ENCODE results near the gene PCMT1.

Gene PCMT1

DNA sequence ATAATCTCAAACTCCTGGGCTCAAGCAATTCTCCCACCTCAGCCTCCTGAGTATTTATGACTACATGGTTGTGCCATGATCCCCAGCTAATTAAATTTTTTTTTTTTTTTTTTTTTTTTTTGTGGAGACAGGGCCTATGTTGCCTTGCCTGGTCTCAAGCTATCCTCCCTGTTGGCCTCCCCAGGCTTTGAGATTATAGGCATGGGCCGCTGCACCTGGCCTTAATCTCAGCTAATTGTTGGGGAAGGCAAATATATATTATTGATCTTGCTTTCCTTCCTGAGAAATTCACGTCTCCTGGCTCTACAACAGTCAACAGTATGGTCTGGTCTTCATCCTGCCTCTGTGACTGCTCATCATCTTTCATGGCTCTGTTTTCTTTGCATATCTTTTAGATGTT is 20.1 kb downstream of the PCMT1 start:
- no peak for DNase-seq
- TF ChIP-seq, protein P1, sequence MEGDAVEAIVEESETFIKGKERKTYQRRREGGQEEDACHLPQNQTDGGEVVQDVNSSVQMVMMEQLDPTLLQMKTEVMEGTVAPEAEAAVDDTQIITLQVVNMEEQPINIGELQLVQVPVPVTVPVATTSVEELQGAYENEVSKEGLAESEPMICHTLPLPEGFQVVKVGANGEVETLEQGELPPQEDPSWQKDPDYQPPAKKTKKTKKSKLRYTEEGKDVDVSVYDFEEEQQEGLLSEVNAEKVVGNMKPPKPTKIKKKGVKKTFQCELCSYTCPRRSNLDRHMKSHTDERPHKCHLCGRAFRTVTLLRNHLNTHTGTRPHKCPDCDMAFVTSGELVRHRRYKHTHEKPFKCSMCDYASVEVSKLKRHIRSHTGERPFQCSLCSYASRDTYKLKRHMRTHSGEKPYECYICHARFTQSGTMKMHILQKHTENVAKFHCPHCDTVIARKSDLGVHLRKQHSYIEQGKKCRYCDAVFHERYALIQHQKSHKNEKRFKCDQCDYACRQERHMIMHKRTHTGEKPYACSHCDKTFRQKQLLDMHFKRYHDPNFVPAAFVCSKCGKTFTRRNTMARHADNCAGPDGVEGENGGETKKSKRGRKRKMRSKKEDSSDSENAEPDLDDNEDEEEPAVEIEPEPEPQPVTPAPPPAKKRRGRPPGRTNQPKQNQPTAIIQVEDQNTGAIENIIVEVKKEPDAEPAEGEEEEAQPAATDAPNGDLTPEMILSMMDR (IDR thresholded peaks at IDR 0.05; ENCODE audit: low read depth, low read length) = no peak
- Histone ChIP-seq H3K4me3 (ENCODE audit: low read depth, low read length) (no peak overlapping the region), H3K27me3 (no peaks in the 10 kb centered on the region), H3K4me1 (no peaks in the 10 kb centered on the region), H3K9me3 (no peaks in the 10 kb centered on the region), H3K36me3 (peaks cover 43% of the 10 kb centered on the region)

DNA sequence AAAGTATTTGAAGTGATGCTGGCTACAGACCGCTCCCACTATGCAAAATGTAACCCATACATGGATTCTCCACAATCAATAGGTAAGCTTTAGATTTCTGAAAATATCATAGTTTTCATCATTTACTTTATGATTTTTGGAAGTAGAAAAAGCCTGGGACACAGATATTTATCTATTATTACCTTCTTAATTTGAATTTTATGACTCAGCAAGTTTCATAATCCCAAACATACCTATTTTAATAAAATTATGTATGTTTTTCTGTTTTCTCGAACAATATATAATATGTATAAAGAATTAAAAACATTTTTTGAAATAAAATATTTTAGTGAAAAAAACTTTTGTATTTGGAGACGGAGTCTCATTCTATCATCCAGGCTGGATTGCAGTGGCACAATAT is 21.6 kb downstream of the PCMT1 start:
- H3K4me1 ChIP-seq = no peaks in the 10 kb centered on the region
- no peaks in the 10 kb centered on the region for H3K9me3 ChIP-seq
- no peak for DNase-seq
- TF ChIP-seq, protein P1 (IDR thresholded peaks at IDR 0.05; ENCODE audit: low read depth, low read length) = no peak
- H3K4me3 ChIP-seq (ENCODE audit: low read depth, low read length) = no peak overlapping the region
- H3K36me3 ChIP-seq = peaks cover 43% of the 10 kb centered on the region
- no peaks in the 10 kb centered on the region for H3K27me3 ChIP-seq

DNA sequence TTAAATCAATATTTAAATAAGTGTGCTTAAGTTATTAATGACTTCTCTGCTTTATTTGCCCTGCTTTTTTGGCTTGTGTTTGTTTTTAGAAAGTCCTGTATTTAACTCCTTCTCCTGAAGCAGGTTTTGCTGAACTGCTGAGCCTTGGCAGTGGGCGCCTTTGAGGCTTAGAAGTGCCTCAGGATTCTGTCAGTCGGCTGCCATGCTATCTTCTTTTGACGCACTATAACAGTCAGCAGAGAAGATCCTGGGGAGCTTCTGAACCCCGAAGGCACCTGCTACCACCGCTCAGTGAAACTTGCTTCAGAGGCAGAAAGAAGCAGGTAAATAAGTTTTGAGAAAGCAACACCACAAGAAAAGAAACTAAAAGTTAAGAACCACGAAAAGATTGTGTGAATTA is 22.4 kb downstream of the PCMT1 start:
- Histone ChIP-seq H3K4me1 (no peaks in the 10 kb centered on the region), H3K9me3 (no peaks in the 10 kb centered on the region), H3K27me3 (no peaks in the 10 kb centered on the region), H3K36me3 (peaks cover 41% of the 10 kb centered on the region), H3K4me3 (ENCODE audit: low read depth, low read length) (no peak overlapping the region)
- TF ChIP-seq, protein P1 (IDR thresholded peaks at IDR 0.05; ENCODE audit: low read depth, low read length) = no peak
- DNase-seq = no peak

DNA sequence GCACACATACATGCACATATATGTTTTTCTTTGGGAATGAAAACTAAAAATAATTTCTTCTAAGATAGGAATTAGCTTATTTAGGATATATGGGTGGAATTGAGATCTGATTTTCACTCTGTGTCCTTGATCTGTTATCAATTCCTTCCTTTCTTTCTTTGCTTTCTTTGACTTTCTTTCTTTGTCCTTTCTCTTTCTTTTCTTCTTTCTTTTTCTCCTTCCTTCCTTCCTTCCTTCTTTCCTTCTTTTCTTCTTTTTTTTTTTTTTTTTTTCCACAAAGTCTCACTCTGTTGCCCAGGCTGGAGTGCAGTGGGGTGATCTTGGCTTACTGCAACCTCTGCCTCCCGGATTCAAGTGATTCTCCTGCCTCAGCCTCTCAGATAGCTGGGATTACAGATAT is 28.1 kb downstream of the PCMT1 start:
- no peak for DNase-seq
- Histone ChIP-seq H3K9me3 (no peaks in the 10 kb centered on the region), H3K27me3 (no peaks in the 10 kb centered on the region), H3K36me3 (peaks cover 46% of the 10 kb centered on the region), H3K4me3 (ENCODE audit: low read depth, low read length) (no peak overlapping the region), H3K4me1 (no peaks in the 10 kb centered on the region)
- TF ChIP-seq, protein P1 (IDR thresholded peaks at IDR 0.05; ENCODE audit: low read depth, low read length) = no peak

DNA sequence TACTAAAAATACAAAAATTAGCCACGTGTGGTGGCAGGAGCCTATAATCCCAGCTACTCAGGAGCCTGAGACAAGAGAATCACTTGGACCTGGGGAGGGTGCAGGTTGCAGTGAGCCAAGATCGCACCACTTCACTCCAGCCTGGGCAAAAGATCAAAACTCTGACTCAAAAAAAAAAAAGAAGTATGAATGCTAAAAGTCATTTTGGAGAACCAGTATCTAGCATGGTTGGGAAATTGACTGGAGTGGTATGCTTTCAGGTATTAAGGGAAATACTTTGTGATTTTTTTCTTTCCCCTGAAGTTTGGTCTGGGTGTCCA is 30.1 kb downstream of the PCMT1 start:
- Histone ChIP-seq H3K36me3 (peaks cover 47% of the 10 kb centered on the region), H3K4me1 (no peaks in the 10 kb centered on the region), H3K27me3 (no peaks in the 10 kb centered on the region), H3K9me3 (no peaks in the 10 kb centered on the region), H3K4me3 (ENCODE audit: low read depth, low read length) (no peak overlapping the region)
- no peak for DNase-seq
- TF ChIP-seq, protein P1 (IDR thresholded peaks at IDR 0.05; ENCODE audit: low read depth, low read length) = no peak

DNA sequence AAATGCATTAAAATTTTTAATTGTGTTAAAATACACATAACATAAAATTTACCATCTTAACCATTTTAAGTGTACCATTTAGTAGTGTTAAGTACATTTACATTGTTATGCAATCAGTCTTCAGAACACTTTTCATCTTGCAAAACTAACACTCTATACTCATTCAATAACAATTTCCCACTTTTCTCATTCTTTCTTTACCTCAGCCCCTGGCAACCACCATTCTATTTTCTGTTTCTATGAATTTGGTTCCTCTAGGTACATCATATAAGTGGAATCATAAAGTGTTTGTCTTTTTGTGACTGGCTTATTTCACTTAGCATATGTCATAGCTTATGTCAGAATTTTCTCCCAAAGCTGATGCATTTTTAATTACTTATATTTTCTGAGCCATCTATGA is 32.2 kb downstream of the PCMT1 start:
- no peaks in the 10 kb centered on the region for H3K4me1 ChIP-seq
- peaks cover 37% of the 10 kb centered on the region for H3K36me3 ChIP-seq
- TF ChIP-seq, protein P1 (IDR thresholded peaks at IDR 0.05; ENCODE audit: low read depth, low read length) = no peak

More for the DNA sequence above, 32.2 kb downstream of the PCMT1 start:
- Histone ChIP-seq H3K4me3 (ENCODE audit: low read depth, low read length) (no peak overlapping the region), H3K9me3 (no peaks in the 10 kb centered on the region), H3K27me3 (no peaks in the 10 kb centered on the region)
- no peak for DNase-seq

Measured in BE2C (cell line).